ENCODE results near the gene CDHR2. TPM values are rescaled to one million over a fixed set of nuclear protein-coding genes. Genes with fewer than 3 reads are reported as not detected.

CDHR2 gene
- total and polyA plus RNA-seq, 2 experiments from 2014 or later, result not detected

DNA sequence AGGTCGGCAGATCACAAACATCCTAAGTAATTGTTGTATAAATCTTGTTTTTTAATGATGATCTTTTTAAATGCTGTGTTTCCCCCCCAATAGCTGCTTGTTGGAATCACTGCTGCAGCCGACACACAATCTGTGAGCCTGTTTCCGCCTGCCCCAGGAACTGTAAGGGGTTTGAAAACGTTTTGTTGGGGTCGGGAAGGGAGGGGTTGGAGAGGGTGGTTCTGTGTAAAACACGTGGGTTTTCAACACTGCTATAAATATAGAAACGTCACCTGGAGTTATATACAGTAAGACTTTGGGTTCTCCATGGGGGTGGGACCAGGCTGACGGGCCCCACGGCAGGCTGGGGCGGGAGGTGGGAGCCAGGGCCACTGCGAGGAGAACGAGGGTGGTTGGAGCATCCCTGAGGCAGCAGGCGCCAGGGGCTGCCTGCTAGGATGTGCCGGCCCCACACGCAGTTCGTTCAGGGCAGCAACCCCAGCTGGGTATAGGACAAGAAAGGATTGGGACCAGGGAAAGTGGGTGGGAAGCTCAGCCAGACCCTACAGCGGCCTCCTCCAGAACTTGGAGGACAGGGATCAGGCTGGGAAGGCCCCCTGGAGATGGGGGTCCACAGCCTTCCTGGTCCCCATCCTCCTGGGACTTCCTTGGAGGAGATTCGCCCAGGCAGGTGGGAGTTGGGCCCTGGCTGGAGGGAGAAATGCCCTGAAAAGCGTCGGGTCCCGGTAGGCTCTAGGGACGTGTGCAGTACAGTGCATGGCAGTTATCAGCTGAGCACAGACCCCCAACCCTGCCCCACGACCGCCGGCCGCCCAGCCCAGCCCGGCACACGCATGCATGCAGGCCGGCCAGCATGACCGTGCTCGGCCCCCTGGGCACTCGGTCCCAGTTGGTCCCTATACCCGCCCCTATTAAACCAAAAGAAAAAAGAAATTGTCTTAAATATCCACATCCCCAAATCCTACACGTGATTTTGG lies 21.6 kb upstream of the CDHR2 start:
- Histone ChIP-seq H3K4me1 (ENCODE audit: insufficient read depth) (no peaks in the 10 kb centered on the region), H3K9me3 (ENCODE audit: low read depth) (no peaks in the 10 kb centered on the region), H3F3A (ENCODE audit: insufficient read depth) (no peaks in the 10 kb centered on the region; the same call in 1 of the 2 replicates), H3K36me3 (ENCODE audit: low read depth) (no peaks in the 10 kb centered on the region), H3K4me3 (no peak overlapping the region), H4K20me1 (ENCODE audit: insufficient read depth) (no peaks in the 10 kb centered on the region), H3K27me3 (replicated peaks; ENCODE audit: insufficient read depth) (no peaks in the 10 kb centered on the region), H3K9ac (no peak overlapping the region), H3K79me2 (ENCODE audit: insufficient read depth) (no peaks in the 10 kb centered on the region), H3K27ac (no peak overlapping the region), H2AFZ (no peak overlapping the region), H3K4me2 (ENCODE audit: unreplicated experiment) (no peak overlapping the region), H3K9me2 (ENCODE audit: insufficient read depth) (no peaks in the 10 kb centered on the region)
- DNase-seq, result no peak
- WGBS, 2 experiments (ENCODE audit: low coverage in 1 of 2, low lambda C conversion rate in 2 of 2, missing lambda C conversion rate in 2 of 2), result 89 to 92% methylated on average over 25 to 34 of the region's 34 CpGs
- TF ChIP-seq EZH2 (IDR thresholded peaks at IDR 0.05; ENCODE audit: insufficient read depth, poor library complexity, severe bottlenecking) (no peak), EZH2phosphoT487 (IDR thresholded peaks at IDR 0.05; ENCODE audit: insufficient read depth, low read depth) (no peak)
- in situ Hi-C loops (cut with MboI), result no loop called here

DNA sequence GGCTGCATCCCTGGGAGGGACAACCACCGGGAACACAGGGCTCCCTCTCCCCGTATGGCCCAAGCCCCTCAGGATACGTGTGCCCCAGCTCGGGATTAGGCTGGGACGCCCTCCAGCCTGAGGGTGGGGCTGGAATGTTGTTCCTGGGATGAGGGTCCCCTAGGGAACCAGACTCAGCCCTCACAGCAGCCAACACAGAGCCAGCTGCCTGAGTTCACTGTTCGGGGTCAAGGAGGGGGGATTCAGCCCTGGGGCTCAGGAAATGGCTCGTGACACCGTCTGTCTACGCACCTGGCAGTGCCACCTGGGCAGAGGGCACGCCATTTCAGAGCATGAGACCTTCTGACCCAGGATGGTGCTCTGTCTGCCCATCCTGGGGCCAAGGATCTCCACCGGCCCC lies 20.8 kb upstream of the CDHR2 start:
- Histone ChIP-seq H4K20me1 (ENCODE audit: insufficient read depth) (no peaks in the 10 kb centered on the region), H3K79me2 (ENCODE audit: insufficient read depth) (peaks cover 7% of the 10 kb centered on the region), H3K4me3 (no peak overlapping the region), H3K27me3 (replicated peaks; ENCODE audit: insufficient read depth) (no peaks in the 10 kb centered on the region), H3K36me3 (ENCODE audit: low read depth) (no peaks in the 10 kb centered on the region), H3K9me3 (ENCODE audit: low read depth) (no peaks in the 10 kb centered on the region), H3K9ac (no peak overlapping the region), H3F3A (ENCODE audit: insufficient read depth) (no peaks in the 10 kb centered on the region), H3K4me1 (ENCODE audit: insufficient read depth) (no peaks in the 10 kb centered on the region), H2AFZ (no peak overlapping the region), H3K9me2 (ENCODE audit: insufficient read depth) (no peaks in the 10 kb centered on the region), H3K27ac (no peak overlapping the region), H3K4me2 (ENCODE audit: unreplicated experiment) (no peak overlapping the region)
- no peak for TF ChIP-seq EZH2phosphoT487 (IDR thresholded peaks at IDR 0.05; ENCODE audit: insufficient read depth, low read depth)
- TF ChIP-seq EZH2 (IDR thresholded peaks at IDR 0.05; ENCODE audit: insufficient read depth, poor library complexity, severe bottlenecking), result no peak
- in situ Hi-C loops (cut with MboI), result no loop called here
- 73 to 75% methylated on average over 11 of the region's 11 CpGs for WGBS, 2 experiments (ENCODE audit: low coverage in 1 of 2, low lambda C conversion rate in 2 of 2, missing lambda C conversion rate in 2 of 2)
- DNase-seq, result no peak

DNA sequence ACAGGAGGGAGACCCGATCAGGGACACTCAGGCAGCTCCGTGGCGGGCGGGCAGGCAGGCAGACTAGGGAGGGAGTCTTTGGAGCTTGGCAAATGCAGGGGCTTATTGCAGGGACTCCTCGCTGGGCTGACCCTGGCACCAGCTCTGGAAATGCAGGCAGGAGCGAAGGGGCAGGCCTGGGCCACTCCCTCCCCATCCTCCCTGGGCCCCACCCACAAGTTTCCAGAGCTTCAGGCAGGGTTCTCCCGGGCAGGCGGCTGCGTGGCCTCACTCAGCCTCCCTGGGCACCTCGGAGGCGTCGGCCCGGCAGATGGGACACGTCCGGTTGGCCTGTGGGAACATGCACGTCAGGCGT lies 20.4 kb upstream of the CDHR2 start:
- H3K9ac ChIP-seq, result no peak overlapping the region
- 83 to 93% methylated on average over 7 to 17 of the region's 17 CpGs for WGBS, 2 experiments (ENCODE audit: low coverage in 1 of 2, low lambda C conversion rate in 2 of 2, missing lambda C conversion rate in 2 of 2)
- no peak overlapping the region for H3K4me3 ChIP-seq
- no peak for DNase-seq
- TF ChIP-seq EZH2phosphoT487 (IDR thresholded peaks at IDR 0.05; ENCODE audit: insufficient read depth, low read depth) (no peak), EZH2 (IDR thresholded peaks at IDR 0.05; ENCODE audit: insufficient read depth, poor library complexity, severe bottlenecking) (no peak)
- no peak overlapping the region for H3K27ac ChIP-seq
- H3K79me2 ChIP-seq (ENCODE audit: insufficient read depth), result peaks cover 11% of the 10 kb centered on the region
- in situ Hi-C loops (cut with MboI), result no loop called here
- H2AFZ ChIP-seq, result no peak overlapping the region
- H3K27me3 ChIP-seq (replicated peaks; ENCODE audit: insufficient read depth), result no peaks in the 10 kb centered on the region
- H3K36me3 ChIP-seq (ENCODE audit: low read depth), result no peaks in the 10 kb centered on the region
- no peaks in the 10 kb centered on the region for H3K9me2 ChIP-seq (ENCODE audit: insufficient read depth)
- no peaks in the 10 kb centered on the region for H3K4me1 ChIP-seq (ENCODE audit: insufficient read depth)
- H3K9me3 ChIP-seq (ENCODE audit: low read depth), result no peaks in the 10 kb centered on the region
- no peaks in the 10 kb centered on the region for H3F3A ChIP-seq (ENCODE audit: insufficient read depth)
- H4K20me1 ChIP-seq (ENCODE audit: insufficient read depth), result no peaks in the 10 kb centered on the region
- no peak overlapping the region for H3K4me2 ChIP-seq (ENCODE audit: unreplicated experiment)

DNA sequence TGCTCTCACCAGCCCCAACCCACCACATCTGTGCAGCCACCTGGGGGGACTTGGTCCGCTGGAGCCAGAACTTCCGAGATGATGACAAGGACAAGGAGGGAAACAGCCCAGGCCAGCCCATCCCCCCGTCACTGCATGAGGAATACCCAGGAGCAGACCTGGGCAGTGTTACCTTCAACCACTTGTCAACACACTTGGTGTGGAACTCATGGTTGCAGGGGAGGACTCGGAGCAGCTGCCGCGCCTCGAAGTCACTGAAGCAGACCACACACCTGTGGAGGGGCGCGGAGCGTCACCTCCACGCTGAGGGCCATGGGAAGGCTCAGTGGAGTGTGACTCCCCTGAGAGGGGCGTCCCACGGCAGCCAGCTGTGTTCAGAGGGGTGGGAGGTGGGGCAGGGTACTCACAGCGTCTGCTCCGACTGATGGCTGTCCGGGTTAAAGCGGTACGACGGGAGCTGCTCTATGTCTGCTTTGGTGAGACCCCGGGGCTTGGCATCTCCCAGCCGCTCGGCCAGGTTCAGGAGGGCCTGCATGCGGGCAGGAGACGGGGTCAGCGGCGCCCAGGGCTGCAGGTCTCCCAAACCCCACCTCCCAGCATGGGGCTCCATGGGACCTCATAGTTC lies 19.9 kb upstream of the CDHR2 start:
- Histone ChIP-seq H3K9me3 (ENCODE audit: low read depth) (no peaks in the 10 kb centered on the region), H3K4me1 (ENCODE audit: insufficient read depth) (no peaks in the 10 kb centered on the region), H2AFZ (no peak overlapping the region), H3K36me3 (ENCODE audit: low read depth) (no peaks in the 10 kb centered on the region), H3K27ac (no peak overlapping the region), H4K20me1 (ENCODE audit: insufficient read depth) (no peaks in the 10 kb centered on the region), H3F3A (ENCODE audit: insufficient read depth) (no peaks in the 10 kb centered on the region), H3K27me3 (replicated peaks; ENCODE audit: insufficient read depth) (no peaks in the 10 kb centered on the region), H3K9me2 (ENCODE audit: insufficient read depth) (no peaks in the 10 kb centered on the region), H3K79me2 (ENCODE audit: insufficient read depth) (peaks cover 16% of the 10 kb centered on the region), H3K9ac (no peak overlapping the region), H3K4me2 (ENCODE audit: unreplicated experiment) (no peak overlapping the region), H3K4me3 (no peak overlapping the region)
- TF ChIP-seq EZH2phosphoT487 (IDR thresholded peaks at IDR 0.05; ENCODE audit: insufficient read depth, low read depth) (no peak), EZH2 (IDR thresholded peaks at IDR 0.05; ENCODE audit: insufficient read depth, poor library complexity, severe bottlenecking) (no peak)
- WGBS, 2 experiments (ENCODE audit: low coverage in 1 of 2, low lambda C conversion rate in 2 of 2, missing lambda C conversion rate in 2 of 2), result 96 to 97% methylated on average over 18 to 26 of the region's 26 CpGs
- no peak for DNase-seq
- in situ Hi-C loops (cut with MboI), result no loop called here
